H4 (cell line): ENCODE results near the gene MCUB. TPM values are rescaled to one million over a fixed set of nuclear protein-coding genes. Genes with fewer than 3 reads are reported as not detected.

Source experiments
- DNase-seq: peaks from one replicate; pipeline ENCODE4 v3.0.0-alpha.2; 2015; ENCODE audit warnings: low spot score
- total RNA-seq: library from RNA; depleted of rRNA; stranded (reverse); fragments of >200 nt; shearing (Covaris generic); gene quantifications from 2 replicates; pipeline ENCODE4 v1.2.3, GENCODE V29; 2014; rRNA removed

MCUB gene
- total RNA-seq, 1 experiment from 2014 or later = 11.1 TPM

DNA sequence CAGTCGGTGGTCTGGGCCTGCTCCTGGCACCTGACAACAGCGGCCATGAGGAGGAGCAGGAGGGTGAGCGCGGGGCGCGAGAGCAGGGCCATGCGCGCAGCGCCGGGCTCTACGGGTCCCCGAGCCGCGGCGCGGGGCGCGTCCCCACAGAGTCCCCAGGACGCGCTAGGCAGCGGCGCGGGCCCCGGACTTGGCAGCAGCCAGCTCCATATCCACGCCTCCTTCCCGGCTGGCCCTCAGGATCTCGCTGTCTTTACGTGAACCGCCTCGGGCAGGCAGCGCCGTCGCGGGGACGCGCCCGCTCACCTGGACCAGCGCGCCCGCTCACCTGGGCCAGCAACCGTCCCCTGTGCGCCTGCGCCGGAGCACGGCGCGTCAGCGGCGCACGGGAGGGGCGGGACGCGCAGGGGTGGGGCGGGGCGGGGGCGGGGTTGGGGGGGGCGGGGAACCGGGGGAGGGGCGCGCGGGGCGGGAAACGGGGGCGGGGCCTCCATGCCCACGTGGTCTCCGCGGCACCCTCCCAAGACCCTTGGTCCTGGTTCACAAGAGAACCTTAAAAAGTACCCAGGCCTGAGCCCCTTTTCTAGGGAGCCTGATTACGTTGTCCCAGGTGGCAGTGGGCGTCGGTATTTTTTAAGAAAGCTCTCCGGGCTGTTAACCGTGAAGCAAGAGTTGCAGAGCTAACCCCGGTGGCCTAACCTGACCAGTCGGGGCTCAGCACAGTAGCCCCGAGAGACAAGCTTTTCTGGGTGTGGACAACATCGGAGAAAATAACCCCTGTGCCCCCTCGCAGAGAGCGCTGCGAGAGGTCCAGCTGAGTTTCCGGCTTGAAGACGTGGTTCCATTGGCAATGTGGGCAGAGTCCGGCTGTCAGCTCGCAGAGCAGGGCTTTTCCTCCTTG is 169.9 kb downstream of the MCUB start, which contains the start of gene PLA2G12A:
Gene PLA2G12A, minus strand, starts transcription at position 353 of the 901 bp plus-strand sequence. Its CDS starts 261 bp downstream, at position 92.
- peak; percentile 57 for DNase-seq

DNA sequence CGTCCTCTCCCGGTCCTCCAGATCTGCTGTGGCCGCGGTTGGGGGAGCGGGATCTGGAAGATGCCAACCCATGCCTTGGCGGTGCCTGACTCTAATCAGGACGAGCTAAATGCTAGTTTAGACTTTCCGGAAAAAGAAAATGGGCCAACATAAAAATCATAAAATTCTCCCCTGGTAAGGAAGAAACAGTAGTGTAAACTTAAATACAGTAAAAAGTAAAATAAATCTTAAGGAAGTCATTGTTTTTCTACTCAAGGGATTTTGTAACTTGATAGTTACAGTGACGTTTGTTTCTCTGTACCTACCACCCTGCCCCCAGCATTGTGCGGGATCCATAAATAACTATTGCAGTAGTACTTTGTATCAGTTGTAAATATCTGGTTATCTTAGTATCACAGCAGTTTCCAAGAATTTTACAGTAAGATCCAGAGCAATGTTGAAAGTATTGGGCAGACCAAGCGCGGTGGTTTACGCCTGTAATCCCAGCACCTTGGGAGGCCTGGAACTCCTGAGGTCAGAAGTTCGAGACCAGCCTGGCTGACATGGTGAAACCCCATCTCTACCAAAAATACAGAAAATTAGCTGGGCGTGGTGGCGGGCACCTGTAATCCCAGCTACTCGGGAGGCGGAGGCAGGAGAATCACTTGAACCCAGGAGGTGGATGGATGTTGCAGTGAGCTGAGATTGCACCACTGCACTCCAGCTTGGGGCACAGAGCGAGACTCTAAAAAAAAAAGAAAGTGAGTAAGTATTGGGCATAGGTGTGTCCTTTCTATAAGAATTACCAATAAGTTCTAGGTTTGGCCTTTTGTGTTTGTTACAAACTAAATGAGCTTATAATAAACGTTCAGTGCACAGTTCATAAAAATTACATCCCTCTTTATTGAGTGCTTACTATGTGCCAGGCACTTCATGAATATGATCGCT is 170.8 kb downstream of the MCUB start:
- DNase-seq = no peak

GRCh38 chr4:109733728-109734127 is 173.7 kb downstream of the MCUB start:
- no peak for DNase-seq

GRCh38 chr4:109735566-109736365 is 175.7 kb downstream of the MCUB start:
- no peak for DNase-seq

Other genes with a start within 250 kb of the MCUB start
- gene SEC24B, start 126.4 kb upstream of the MCUB start, total RNA-seq = 12.1 and 19.4 TPM in 2 replicates
- 54.9 and 69.8 TPM in 2 replicates for gene CASP6, start 143.2 kb downstream of the MCUB start, total RNA-seq
- 38.0 and 89.1 TPM in 2 replicates for gene PLA2G12A, start 169.8 kb downstream of the MCUB start, total RNA-seq
- gene CFI, start 241.8 kb downstream of the MCUB start, total RNA-seq = 202 and 206 TPM in 2 replicates